Measurements from ENCODE around the gene ARHGDIB. TPM values are rescaled to one million over a fixed set of nuclear protein-coding genes. Genes with fewer than 3 reads are reported as not detected.

Gene ARHGDIB
- total RNA-seq, 1 donor from 2014 or later, result 19.0 TPM

GRCh38 chr12:14934511-14934910 lies 26.9 kb downstream of the ARHGDIB start:
- TF ChIP-seq CTCF (IDR thresholded peaks at IDR 0.05; ENCODE audit: insufficient read depth, low read depth, low read length), result no peak
- no peak for TF ChIP-seq EZH2 (IDR thresholded peaks at IDR 0.05; ENCODE audit: insufficient read depth, low read length)
- no peaks in the 10 kb centered on the region for H3K79me2 ChIP-seq (ENCODE audit: insufficient read depth, low read length)
- DNase-seq (ENCODE audit: low read depth) (no peak), FAIRE-seq (no peak)
- Mint-ChIP-seq H3K27me3 (ENCODE audit: low read depth, unreplicated experiment) (no peaks in the 10 kb centered on the region), H3K4me1 (ENCODE audit: low read depth, unreplicated experiment) (peaks cover 6% of the 10 kb centered on the region), H3K9me3 (ENCODE audit: unreplicated experiment) (peaks cover 3% of the 10 kb centered on the region), H3K4me3 (ENCODE audit: unreplicated experiment) (no peak overlapping the region), H3K36me3 (ENCODE audit: low read depth, unreplicated experiment) (peaks cover 2% of the 10 kb centered on the region), H3K27ac (ENCODE audit: unreplicated experiment) (no peak overlapping the region)
- no peak overlapping the region for H3K4me3 ChIP-seq (ENCODE audit: insufficient read depth, low read depth, low read length)
- no peaks in the 10 kb centered on the region for H3K27me3 ChIP-seq (ENCODE audit: insufficient read depth, low read length)
- no peak overlapping the region for H2AFZ ChIP-seq (ENCODE audit: low read depth, low read length)
- no peak overlapping the region for H3K9ac ChIP-seq (ENCODE audit: low read length)
- no peak overlapping the region for H3K27ac ChIP-seq (ENCODE audit: low read depth, low read length)
- H4K20me1 ChIP-seq (ENCODE audit: insufficient read depth, low read length), result no peaks in the 10 kb centered on the region
- H3K36me3 ChIP-seq (ENCODE audit: insufficient read depth, low read length), result no peaks in the 10 kb centered on the region
- H3K4me1 ChIP-seq (ENCODE audit: insufficient read depth, low read length), result no peaks in the 10 kb centered on the region
- H3K4me2 ChIP-seq (ENCODE audit: low read length), result no peak overlapping the region
- no peaks in the 10 kb centered on the region for H3K9me3 ChIP-seq (ENCODE audit: insufficient read depth, low read depth, low read length)

GRCh38 chr12:14931791-14932560 lies 29.4 kb downstream of the ARHGDIB start:
- no peak overlapping the region for H3K4me3 ChIP-seq (ENCODE audit: insufficient read depth, low read depth, low read length)
- no peak overlapping the region for H2AFZ ChIP-seq (ENCODE audit: low read depth, low read length)
- no peaks in the 10 kb centered on the region for H3K9me3 Mint-ChIP-seq (ENCODE audit: unreplicated experiment)
- no peak overlapping the region for H3K27ac ChIP-seq (ENCODE audit: low read depth, low read length)
- H3K36me3 ChIP-seq (ENCODE audit: insufficient read depth, low read length), result no peaks in the 10 kb centered on the region
- DNase-seq (ENCODE audit: low read depth) (no peak), FAIRE-seq (no peak)
- TF ChIP-seq EZH2 (IDR thresholded peaks at IDR 0.05; ENCODE audit: insufficient read depth, low read length) (no peak), CTCF (IDR thresholded peaks at IDR 0.05; ENCODE audit: insufficient read depth, low read depth, low read length) (no peak)
- H3K9ac ChIP-seq (ENCODE audit: low read length), result no peak overlapping the region
- no peaks in the 10 kb centered on the region for H3K4me1 ChIP-seq (ENCODE audit: insufficient read depth, low read length)
- H3K27me3 Mint-ChIP-seq (ENCODE audit: low read depth, unreplicated experiment), result no peaks in the 10 kb centered on the region
- no peak overlapping the region for H3K4me3 Mint-ChIP-seq (ENCODE audit: unreplicated experiment)
- H3K9me3 ChIP-seq (ENCODE audit: insufficient read depth, low read depth, low read length), result no peaks in the 10 kb centered on the region
- H3K4me1 Mint-ChIP-seq (ENCODE audit: low read depth, unreplicated experiment), result peaks cover 6% of the 10 kb centered on the region
- H3K36me3 Mint-ChIP-seq (ENCODE audit: low read depth, unreplicated experiment), result no peaks in the 10 kb centered on the region
- no peaks in the 10 kb centered on the region for H4K20me1 ChIP-seq (ENCODE audit: insufficient read depth, low read length)
- no peaks in the 10 kb centered on the region for H3K27me3 ChIP-seq (ENCODE audit: insufficient read depth, low read length)
- H3K27ac Mint-ChIP-seq (ENCODE audit: unreplicated experiment), result no peak overlapping the region
- H3K4me2 ChIP-seq (ENCODE audit: low read length), result no peak overlapping the region
- H3K79me2 ChIP-seq (ENCODE audit: insufficient read depth, low read length), result no peaks in the 10 kb centered on the region

DNA sequence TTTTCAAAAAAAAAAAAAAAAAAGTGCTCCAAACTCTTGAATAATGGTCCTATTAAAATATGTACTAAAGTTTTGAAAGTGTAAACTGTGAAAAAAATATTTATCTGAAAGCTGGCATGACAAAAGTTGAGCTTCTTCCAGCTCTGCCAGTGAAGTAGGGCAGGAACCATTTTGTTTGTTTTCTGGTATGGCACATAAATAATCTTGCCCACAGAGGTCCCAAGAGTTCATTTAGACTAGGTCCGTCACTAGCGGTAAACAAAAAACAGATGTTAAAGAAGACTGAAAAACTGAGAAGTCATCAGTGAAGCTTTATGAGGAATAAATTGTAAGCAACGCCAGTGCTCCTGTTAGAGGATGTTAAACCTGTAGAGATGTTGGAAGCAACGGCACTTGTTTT lies 30.0 kb downstream of the ARHGDIB start:
- no peaks in the 10 kb centered on the region for H4K20me1 ChIP-seq (ENCODE audit: insufficient read depth, low read length)
- H3K4me2 ChIP-seq (ENCODE audit: low read length), result no peak overlapping the region
- H3K9me3 ChIP-seq (ENCODE audit: insufficient read depth, low read depth, low read length), result no peaks in the 10 kb centered on the region
- H3K27ac Mint-ChIP-seq (ENCODE audit: unreplicated experiment), result no peak overlapping the region
- FAIRE-seq (no peak), DNase-seq (ENCODE audit: low read depth) (no peak)
- no peak overlapping the region for H2AFZ ChIP-seq (ENCODE audit: low read depth, low read length)
- no peak overlapping the region for H3K27ac ChIP-seq (ENCODE audit: low read depth, low read length)
- no peaks in the 10 kb centered on the region for H3K4me1 ChIP-seq (ENCODE audit: insufficient read depth, low read length)
- no peaks in the 10 kb centered on the region for H3K9me3 Mint-ChIP-seq (ENCODE audit: unreplicated experiment)
- no peaks in the 10 kb centered on the region for H3K36me3 ChIP-seq (ENCODE audit: insufficient read depth, low read length)
- no peaks in the 10 kb centered on the region for H3K27me3 Mint-ChIP-seq (ENCODE audit: low read depth, unreplicated experiment)
- H3K27me3 ChIP-seq (ENCODE audit: insufficient read depth, low read length), result no peaks in the 10 kb centered on the region
- no peak overlapping the region for H3K4me3 ChIP-seq (ENCODE audit: insufficient read depth, low read depth, low read length)
- H3K79me2 ChIP-seq (ENCODE audit: insufficient read depth, low read length), result no peaks in the 10 kb centered on the region
- no peaks in the 10 kb centered on the region for H3K36me3 Mint-ChIP-seq (ENCODE audit: low read depth, unreplicated experiment)
- H3K4me1 Mint-ChIP-seq (ENCODE audit: low read depth, unreplicated experiment), result peaks cover 6% of the 10 kb centered on the region
- H3K9ac ChIP-seq (ENCODE audit: low read length), result no peak overlapping the region
- TF ChIP-seq EZH2 (IDR thresholded peaks at IDR 0.05; ENCODE audit: insufficient read depth, low read length), result no peak
- TF ChIP-seq CTCF (IDR thresholded peaks at IDR 0.05; ENCODE audit: insufficient read depth, low read depth, low read length), result no peak
- H3K4me3 Mint-ChIP-seq (ENCODE audit: unreplicated experiment), result no peak overlapping the region

Data from astrocyte (in vitro differentiated cells and primary cell).